ENCODE measurements around the gene CDCA3. TPM values are rescaled to one million over a fixed set of nuclear protein-coding genes. Genes with fewer than 3 reads are reported as not detected.

Gene CDCA3
- total RNA-seq, 1 donor from 2014 or later = 3.1 TPM

DNA sequence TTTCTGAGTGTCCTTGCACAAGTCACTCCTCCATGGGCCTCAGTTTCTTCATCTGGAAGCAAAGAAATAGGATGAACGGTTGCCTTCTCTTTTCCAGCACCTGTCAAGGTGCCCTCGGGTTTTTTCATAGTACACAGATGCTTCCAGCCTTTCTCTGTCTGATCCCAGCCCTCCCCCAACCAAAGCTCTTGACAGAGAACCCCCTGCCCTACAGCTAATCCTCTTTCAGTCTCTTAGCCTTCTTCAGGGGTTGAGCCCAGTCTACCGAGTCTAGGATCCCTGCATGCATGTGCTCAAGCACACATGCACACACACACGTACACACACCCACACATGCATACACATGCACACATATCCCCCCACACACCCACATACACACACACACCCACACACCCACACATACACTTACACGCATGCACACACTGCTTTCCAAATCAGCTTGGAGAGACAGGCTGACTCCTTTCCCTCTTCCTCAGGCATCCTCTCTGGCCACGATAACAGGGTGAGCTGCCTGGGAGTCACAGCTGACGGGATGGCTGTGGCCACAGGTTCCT lies 4.7 kb downstream of the CDCA3 start:
- Histone ChIP-seq H3K36me3 (ENCODE audit: control insufficient read depth in 3 of 3, insufficient read depth in 3 of 3, low read length in 3 of 3) (peaks cover 0 to 9% (median 5%) of the 10 kb centered on the region in 3 donors), H3K9ac (ENCODE audit: low read depth in 1 of 3, low read length in 3 of 3) (no peak overlapping the region), H3K27me3 (ENCODE audit: control insufficient read depth in 3 of 3, insufficient read depth in 3 of 3, low read length in 3 of 3) (no peaks in the 10 kb centered on the region), H3K9me3 (ENCODE audit: control insufficient read depth in 3 of 3, low read length in 3 of 3) (no peaks in the 10 kb centered on the region), H3K4me3 (ENCODE audit: low read length in 3 of 3) (no peak overlapping the region), H3K27ac (ENCODE audit: low read depth, low read length) (no peak overlapping the region), H3K4me1 (ENCODE audit: control insufficient read depth in 3 of 3, insufficient read depth in 3 of 3, low read length in 3 of 3) (peaks cover 7 to 8% (median 7%) of the 10 kb centered on the region in 3 donors)

DNA sequence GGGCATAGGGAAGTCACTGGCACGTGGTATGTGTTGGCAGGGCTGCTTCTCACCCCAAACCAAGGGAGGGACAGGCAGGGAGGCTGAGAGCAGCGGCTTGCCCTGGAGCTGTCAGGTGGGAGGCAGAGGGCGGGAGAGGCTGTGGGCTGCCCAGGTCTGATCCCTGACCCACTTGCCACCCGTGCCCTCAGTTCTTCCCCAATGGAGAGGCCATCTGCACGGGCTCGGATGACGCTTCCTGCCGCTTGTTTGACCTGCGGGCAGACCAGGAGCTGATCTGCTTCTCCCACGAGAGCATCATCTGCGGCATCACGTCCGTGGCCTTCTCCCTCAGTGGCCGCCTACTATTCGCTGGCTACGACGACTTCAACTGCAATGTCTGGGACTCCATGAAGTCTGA lies 5.7 kb downstream of the CDCA3 start:
- H3K36me3 ChIP-seq (ENCODE audit: control insufficient read depth in 3 of 3, insufficient read depth in 3 of 3, low read length in 3 of 3) = peaks cover 0 to 9% (median 5%) of the 10 kb centered on the region in 3 donors
- H3K4me3 ChIP-seq (ENCODE audit: low read length in 3 of 3) = no peak overlapping the region
- no peak overlapping the region for H3K9ac ChIP-seq (ENCODE audit: low read depth in 1 of 3, low read length in 3 of 3)
- peaks cover 0 to 5% (median 0%) of the 10 kb centered on the region in 3 donors for H3K4me1 ChIP-seq (ENCODE audit: control insufficient read depth in 3 of 3, insufficient read depth in 3 of 3, low read length in 3 of 3)
- no peaks in the 10 kb centered on the region for H3K9me3 ChIP-seq (ENCODE audit: control insufficient read depth in 3 of 3, low read length in 3 of 3)
- no peak overlapping the region for H3K27ac ChIP-seq (ENCODE audit: low read depth, low read length)
- H3K27me3 ChIP-seq (ENCODE audit: control insufficient read depth in 3 of 3, insufficient read depth in 3 of 3, low read length in 3 of 3) = no peaks in the 10 kb centered on the region

DNA sequence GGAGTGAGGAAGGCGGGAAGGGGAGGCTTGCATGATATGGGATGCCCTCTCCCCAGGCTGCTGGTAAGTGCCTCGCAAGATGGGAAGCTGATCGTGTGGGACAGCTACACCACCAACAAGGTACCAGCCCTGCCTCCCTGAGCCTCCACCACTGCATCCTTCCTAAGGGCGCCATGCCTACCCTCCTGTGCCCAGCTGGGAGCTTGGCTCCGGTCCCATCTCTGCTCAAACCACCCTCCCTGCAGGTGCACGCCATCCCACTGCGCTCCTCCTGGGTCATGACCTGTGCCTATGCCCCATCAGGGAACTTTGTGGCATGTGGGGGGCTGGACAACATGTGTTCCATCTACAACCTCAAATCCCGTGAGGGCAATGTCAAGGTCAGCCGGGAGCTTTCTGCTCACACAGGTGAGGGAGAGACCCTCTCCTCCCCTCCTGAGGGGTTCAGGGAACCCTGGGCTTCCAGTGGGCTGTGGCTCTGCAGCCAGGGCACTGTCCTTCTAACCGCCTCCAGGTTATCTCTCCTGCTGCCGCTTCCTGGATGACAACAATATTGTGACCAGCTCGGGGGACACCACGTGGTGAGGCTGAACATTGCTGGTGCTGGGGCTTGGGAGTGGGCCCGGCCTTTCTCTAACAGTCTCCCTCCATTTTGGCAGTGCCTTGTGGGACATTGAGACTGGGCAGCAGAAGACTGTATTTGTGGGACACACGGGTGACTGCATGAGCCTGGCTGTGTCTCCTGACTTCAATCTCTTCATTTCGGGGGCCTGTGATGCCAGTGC lies 7.8 kb downstream of the CDCA3 start:
- peaks cover 0 to 11% (median 5%) of the 10 kb centered on the region in 3 donors for H3K36me3 ChIP-seq (ENCODE audit: control insufficient read depth in 3 of 3, insufficient read depth in 3 of 3, low read length in 3 of 3)
- peaks cover 0 to 5% (median 0%) of the 10 kb centered on the region in 3 donors for H3K4me1 ChIP-seq (ENCODE audit: control insufficient read depth in 3 of 3, insufficient read depth in 3 of 3, low read length in 3 of 3)
- no peak overlapping the region for H3K9ac ChIP-seq (ENCODE audit: low read depth in 1 of 3, low read length in 3 of 3)
- no peak overlapping the region for H3K27ac ChIP-seq (ENCODE audit: low read depth, low read length)
- H3K27me3 ChIP-seq (ENCODE audit: control insufficient read depth in 3 of 3, insufficient read depth in 3 of 3, low read length in 3 of 3) = no peaks in the 10 kb centered on the region
- no peaks in the 10 kb centered on the region for H3K9me3 ChIP-seq (ENCODE audit: control insufficient read depth in 3 of 3, low read length in 3 of 3)
- H3K4me3 ChIP-seq (ENCODE audit: low read length in 3 of 3) = no peak overlapping the region

DNA sequence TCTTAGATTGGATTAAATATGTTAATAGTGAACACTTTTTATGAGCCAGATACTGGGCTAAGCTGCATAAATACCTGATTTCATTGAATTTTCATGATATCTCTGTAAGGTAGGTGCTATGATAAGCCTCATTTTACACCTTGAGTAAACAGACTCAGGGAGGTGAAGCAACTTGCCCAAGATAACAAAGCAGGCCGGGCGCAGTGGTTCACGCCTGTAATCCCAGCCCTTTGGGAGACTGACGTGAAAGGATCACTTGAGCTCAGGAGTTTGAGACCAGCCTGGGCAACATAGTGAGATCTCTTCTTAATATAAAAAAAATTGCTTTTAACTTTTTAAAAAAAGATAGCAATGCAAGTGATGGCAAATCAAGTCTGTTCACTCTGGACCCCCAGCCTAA lies 9.0 kb downstream of the CDCA3 start:
- peaks cover 0 to 11% (median 8%) of the 10 kb centered on the region in 3 donors for H3K36me3 ChIP-seq (ENCODE audit: control insufficient read depth in 3 of 3, insufficient read depth in 3 of 3, low read length in 3 of 3)
- no peaks in the 10 kb centered on the region for H3K9me3 ChIP-seq (ENCODE audit: control insufficient read depth in 3 of 3, low read length in 3 of 3)
- H3K4me1 ChIP-seq (ENCODE audit: control insufficient read depth in 3 of 3, insufficient read depth in 3 of 3, low read length in 3 of 3) = peaks cover 0 to 5% (median 0%) of the 10 kb centered on the region in 3 donors
- no peak overlapping the region for H3K27ac ChIP-seq (ENCODE audit: low read depth, low read length)
- H3K4me3 ChIP-seq (ENCODE audit: low read length in 3 of 3) = no peak overlapping the region
- no peaks in the 10 kb centered on the region for H3K27me3 ChIP-seq (ENCODE audit: control insufficient read depth in 3 of 3, insufficient read depth in 3 of 3, low read length in 3 of 3)
- no peak overlapping the region for H3K9ac ChIP-seq (ENCODE audit: low read depth in 1 of 3, low read length in 3 of 3)

GRCh38 chr12:6840761-6841515 lies 10.1 kb downstream of the CDCA3 start, which contains the start of gene GNB3:
TSS of gene GNB3 (plus strand) at chr12:6840925. CDS start at chr12:6841288, 363 bp downstream.
- Histone ChIP-seq H3K9ac (ENCODE audit: low read depth in 1 of 3, low read length in 3 of 3) (peak within 1 kb of the TSS in 1 of 3 donors; percentile 16), H3K9me3 (ENCODE audit: control insufficient read depth in 3 of 3, low read length in 3 of 3) (no peaks in the 10 kb centered on the region), H3K4me1 (ENCODE audit: control insufficient read depth in 3 of 3, insufficient read depth in 3 of 3, low read length in 3 of 3) (peaks cover 0 to 5% (median 0%) of the 10 kb centered on the region in 3 donors), H3K27ac (ENCODE audit: low read depth, low read length) (no peak within 1 kb of the TSS), H3K27me3 (ENCODE audit: control insufficient read depth in 3 of 3, insufficient read depth in 3 of 3, low read length in 3 of 3) (no peaks in the 10 kb centered on the region), H3K4me3 (ENCODE audit: low read length in 3 of 3) (no peak within 1 kb of the TSS), H3K36me3 (ENCODE audit: control insufficient read depth in 3 of 3, insufficient read depth in 3 of 3, low read length in 3 of 3) (peaks cover 0 to 10% (median 8%) of the 10 kb centered on the region in 3 donors)

DNA sequence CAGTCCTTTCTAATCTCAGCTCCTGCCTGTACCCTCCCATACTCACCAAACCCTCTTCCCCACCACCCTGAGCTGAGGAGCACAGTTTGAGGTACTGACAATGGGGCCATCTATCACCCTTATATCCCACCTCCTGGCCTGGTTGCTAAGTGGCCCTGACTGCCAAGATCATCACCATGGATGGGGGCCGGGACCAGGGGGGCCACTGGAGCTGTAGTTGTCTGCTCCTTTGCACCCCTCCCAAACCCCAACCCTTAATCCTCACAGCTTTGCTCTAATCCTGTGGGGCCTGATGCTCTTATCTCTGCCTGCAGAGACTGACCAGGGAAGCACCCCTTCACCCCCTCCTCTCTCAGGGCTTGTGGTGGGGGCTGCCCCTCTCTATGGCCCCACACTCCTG lies 10.8 kb downstream of the CDCA3 start:
- Histone ChIP-seq H3K27ac (ENCODE audit: low read depth, low read length) (no peak overlapping the region), H3K9me3 (ENCODE audit: control insufficient read depth in 3 of 3, low read length in 3 of 3) (no peaks in the 10 kb centered on the region), H3K4me3 (ENCODE audit: low read length in 3 of 3) (no peak overlapping the region), H3K36me3 (ENCODE audit: control insufficient read depth in 3 of 3, insufficient read depth in 3 of 3, low read length in 3 of 3) (peaks cover 0 to 8% (median 5%) of the 10 kb centered on the region in 3 donors), H3K4me1 (ENCODE audit: control insufficient read depth in 3 of 3, insufficient read depth in 3 of 3, low read length in 3 of 3) (peaks cover 0 to 5% (median 0%) of the 10 kb centered on the region in 3 donors), H3K27me3 (ENCODE audit: control insufficient read depth in 3 of 3, insufficient read depth in 3 of 3, low read length in 3 of 3) (no peaks in the 10 kb centered on the region), H3K9ac (ENCODE audit: low read depth in 1 of 3, low read length in 3 of 3) (no peak overlapping the region)

DNA sequence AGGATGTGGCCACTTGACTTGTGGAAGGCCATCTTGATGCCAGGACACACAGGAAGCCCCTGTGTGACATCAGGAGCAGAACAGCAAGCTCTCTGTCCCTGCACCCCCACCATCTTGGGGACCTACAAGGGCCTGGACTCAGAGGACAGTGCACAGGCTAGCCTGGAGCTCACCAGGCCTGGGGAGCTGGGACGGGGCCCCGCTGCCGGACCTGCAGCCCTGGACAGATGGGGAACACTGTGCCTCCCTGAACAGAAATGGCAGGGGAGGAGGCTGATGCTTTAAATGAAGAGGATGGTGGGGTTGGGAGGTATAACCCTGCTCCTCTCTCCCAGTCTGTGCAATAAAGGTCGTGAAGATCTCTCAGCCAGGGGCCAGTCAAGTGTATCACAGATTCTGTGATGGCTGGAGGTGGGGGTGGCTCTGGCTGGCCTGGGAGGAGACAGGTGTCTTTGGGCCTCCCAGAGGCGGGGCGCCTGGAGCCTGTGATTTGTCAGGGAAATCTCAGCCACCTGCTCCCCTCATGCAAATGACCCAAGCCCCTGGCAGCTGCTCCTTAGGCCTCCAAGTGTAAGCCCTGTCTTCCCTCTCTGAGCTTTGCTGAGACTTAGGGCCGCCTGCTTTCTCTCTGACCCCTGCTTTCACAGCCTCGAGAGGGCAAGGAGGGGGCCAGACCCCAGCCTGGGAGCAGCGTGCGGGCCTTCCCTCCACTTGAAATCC lies 11.4 kb downstream of the CDCA3 start:
- H3K36me3 ChIP-seq (ENCODE audit: control insufficient read depth in 3 of 3, insufficient read depth in 3 of 3, low read length in 3 of 3) = peaks cover 0 to 5% (median 3%) of the 10 kb centered on the region in 3 donors
- no peak overlapping the region for H3K4me3 ChIP-seq (ENCODE audit: low read length in 3 of 3)
- H3K9me3 ChIP-seq (ENCODE audit: control insufficient read depth in 3 of 3, low read length in 3 of 3) = no peaks in the 10 kb centered on the region
- no peaks in the 10 kb centered on the region for H3K27me3 ChIP-seq (ENCODE audit: control insufficient read depth in 3 of 3, insufficient read depth in 3 of 3, low read length in 3 of 3)
- no peak overlapping the region for H3K27ac ChIP-seq (ENCODE audit: low read depth, low read length)
- H3K4me1 ChIP-seq (ENCODE audit: control insufficient read depth in 3 of 3, insufficient read depth in 3 of 3, low read length in 3 of 3) = peaks cover 0 to 5% (median 0%) of the 10 kb centered on the region in 3 donors
- H3K9ac ChIP-seq (ENCODE audit: low read depth in 1 of 3, low read length in 3 of 3) = no peak overlapping the region

DNA sequence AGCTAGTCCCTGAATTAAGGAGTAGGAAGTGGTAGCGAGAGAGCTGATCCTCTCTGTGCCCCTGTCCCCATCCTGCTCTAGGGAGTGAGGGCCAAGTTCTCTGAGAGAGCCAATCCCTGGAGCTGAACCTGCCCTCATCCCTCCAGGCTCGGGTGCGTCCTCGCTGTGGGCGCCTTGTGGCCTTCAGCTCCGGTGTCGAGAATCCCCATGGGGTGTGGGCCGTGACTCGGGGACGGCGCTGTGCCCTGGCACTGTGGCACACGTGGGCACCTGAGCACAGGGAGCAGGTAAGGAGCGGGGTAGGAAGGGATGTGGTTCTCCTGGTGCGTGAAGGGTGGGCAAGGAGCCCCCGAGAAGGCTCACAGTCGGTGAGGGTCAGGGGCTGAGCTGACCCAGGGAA lies 12.2 kb downstream of the CDCA3 start:
- Histone ChIP-seq H3K4me3 (ENCODE audit: low read length in 3 of 3) (no peak overlapping the region), H3K36me3 (ENCODE audit: control insufficient read depth in 3 of 3, insufficient read depth in 3 of 3, low read length in 3 of 3) (peaks cover 0 to 5% (median 3%) of the 10 kb centered on the region in 3 donors), H3K4me1 (ENCODE audit: control insufficient read depth in 3 of 3, insufficient read depth in 3 of 3, low read length in 3 of 3) (peaks cover 0 to 5% (median under 1%) of the 10 kb centered on the region in 3 donors), H3K27ac (ENCODE audit: low read depth, low read length) (no peak overlapping the region), H3K27me3 (ENCODE audit: control insufficient read depth in 3 of 3, insufficient read depth in 3 of 3, low read length in 3 of 3) (no peaks in the 10 kb centered on the region), H3K9ac (ENCODE audit: low read depth in 1 of 3, low read length in 3 of 3) (no peak overlapping the region), H3K9me3 (ENCODE audit: control insufficient read depth in 3 of 3, low read length in 3 of 3) (no peaks in the 10 kb centered on the region)

- H3K27me3 ChIP-seq (ENCODE audit: control insufficient read depth in 3 of 3, insufficient read depth in 3 of 3, low read length in 3 of 3) = no peaks in the 10 kb centered on the region
- peaks cover 0 to 6% (median 2%) of the 10 kb centered on the region in 3 donors for H3K36me3 ChIP-seq (ENCODE audit: control insufficient read depth in 3 of 3, insufficient read depth in 3 of 3, low read length in 3 of 3)
- no peak overlapping the region for H3K9ac ChIP-seq (ENCODE audit: low read depth in 1 of 3, low read length in 3 of 3)
- no peak overlapping the region for H3K4me3 ChIP-seq (ENCODE audit: low read length in 3 of 3)
- no peak overlapping the region for H3K27ac ChIP-seq (ENCODE audit: low read depth, low read length)
- no peaks in the 10 kb centered on the region for H3K9me3 ChIP-seq (ENCODE audit: control insufficient read depth in 3 of 3, low read length in 3 of 3)
- H3K4me1 ChIP-seq (ENCODE audit: control insufficient read depth in 3 of 3, insufficient read depth in 3 of 3, low read length in 3 of 3) = peaks cover 0 to 5% (median 4%) of the 10 kb centered on the region in 3 donors
Measured at GRCh38 chr12:6837370-6838060, 13.6 kb downstream of the CDCA3 start.

All from skeletal muscle tissue (tissue), 4 donors.